ENCODE results near the gene SMS.

SMS gene

GRCh38 chrX:21962361-21962760, 21.9 kb downstream of the SMS start:
- no peak overlapping the region for H3K4me3 ChIP-seq (replicated peaks; ENCODE audit: insufficient read depth, low read length)
- TF ChIP-seq SPI1 (IDR thresholded peaks at IDR 0.05; ENCODE audit: borderline replicate concordance, low read depth) (no peak), REST (IDR thresholded peaks at IDR 0.05; ENCODE audit: insufficient replicate concordance, low read depth) (no peak), POLR2AphosphoS5 (IDR thresholded peaks at IDR 0.05; ENCODE audit: low read depth) (no peak), CTCF (IDR thresholded peaks at IDR 0.05; ENCODE audit: insufficient read depth, low read length) (no peak), GABPA (IDR thresholded peaks at IDR 0.05; ENCODE audit: low read depth) (no peak)
- H3K27me3 ChIP-seq (ENCODE audit: insufficient read depth, poor library complexity, severe bottlenecking) = no peaks in the 10 kb centered on the region
- DNase-seq (ENCODE audit: low read depth in 1 of 2, low spot score in 1 of 2) = no peak
- no peak overlapping the region for H3K27ac ChIP-seq (replicated peaks)

DNA sequence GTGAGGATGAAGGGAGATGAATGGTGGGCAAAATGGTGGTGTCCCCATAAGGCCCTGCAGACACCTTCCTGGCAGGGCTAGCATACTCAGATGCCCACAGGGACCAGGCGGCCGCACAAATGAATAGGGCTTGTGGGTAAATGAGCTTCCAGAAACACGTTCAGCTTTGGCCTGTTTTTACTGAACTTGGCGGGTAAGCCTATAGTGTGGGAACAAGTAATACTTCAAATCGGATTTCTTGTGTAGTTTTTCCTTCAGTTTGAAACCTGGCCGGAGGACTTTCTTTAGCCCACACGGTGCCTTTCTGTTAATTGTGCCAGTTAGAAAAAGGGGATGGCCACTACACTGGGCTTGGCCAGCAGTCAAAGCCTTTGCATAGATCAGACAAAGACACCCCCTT, 22.8 kb downstream of the SMS start:
- H3K4me3 ChIP-seq (replicated peaks; ENCODE audit: insufficient read depth, low read length) = no peak overlapping the region
- no peak for TF ChIP-seq REST (IDR thresholded peaks at IDR 0.05; ENCODE audit: insufficient replicate concordance, low read depth)
- H3K27ac ChIP-seq (replicated peaks) = no peak overlapping the region
- DNase-seq (ENCODE audit: low read depth in 1 of 2, low spot score in 1 of 2) = no peak
- no peaks in the 10 kb centered on the region for H3K27me3 ChIP-seq (ENCODE audit: insufficient read depth, poor library complexity, severe bottlenecking)

DNA sequence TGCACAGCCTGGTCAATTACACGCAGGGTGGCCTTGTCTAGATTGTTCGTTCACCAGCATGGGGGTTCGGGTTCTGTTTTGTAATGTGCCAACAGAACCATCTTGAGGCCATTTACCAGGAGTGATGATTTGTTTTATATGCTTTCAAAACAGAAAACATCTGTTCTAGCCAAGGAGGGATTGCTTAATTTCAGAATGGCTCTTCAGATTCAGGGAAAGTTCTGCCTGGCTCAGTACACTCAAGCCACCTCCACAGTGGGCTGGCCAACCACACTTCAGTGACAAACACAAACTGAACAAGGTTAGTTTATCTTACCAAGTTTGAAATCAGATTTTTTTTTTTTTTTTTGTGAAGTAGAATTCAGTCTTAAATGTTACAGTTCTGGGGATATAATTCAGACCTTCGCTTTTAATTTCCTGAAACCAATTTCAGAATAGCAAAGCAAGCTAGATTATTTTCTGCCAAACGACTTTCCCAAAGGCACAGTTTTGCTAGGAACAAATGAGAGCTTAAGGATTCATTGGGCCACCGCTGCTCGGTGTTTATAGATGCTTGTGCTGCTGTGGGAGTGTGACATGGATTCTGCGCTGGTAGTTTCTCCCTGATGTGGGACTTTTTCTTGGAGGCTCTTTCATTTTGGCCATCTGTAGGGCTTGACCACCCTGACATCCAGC, 23.4 kb downstream of the SMS start:
- TF ChIP-seq POLR2AphosphoS5 (IDR thresholded peaks at IDR 0.05; ENCODE audit: low read depth) = no peak
- TF ChIP-seq CTCF (IDR thresholded peaks at IDR 0.05; ENCODE audit: insufficient read depth, low read length) = no peak
- no peak for TF ChIP-seq GABPA (IDR thresholded peaks at IDR 0.05; ENCODE audit: low read depth)
- TF ChIP-seq SPI1 (IDR thresholded peaks at IDR 0.05; ENCODE audit: borderline replicate concordance, low read depth) = no peak
- TF ChIP-seq REST (IDR thresholded peaks at IDR 0.05; ENCODE audit: insufficient replicate concordance, low read depth) = no peak
- no peak overlapping the region for H3K27ac ChIP-seq (replicated peaks)

More for the DNA sequence above, 23.4 kb downstream of the SMS start:
- no peak for DNase-seq (ENCODE audit: low read depth in 1 of 2, low spot score in 1 of 2)
- H3K27me3 ChIP-seq (ENCODE audit: insufficient read depth, poor library complexity, severe bottlenecking) = no peaks in the 10 kb centered on the region
- no peak overlapping the region for H3K4me3 ChIP-seq (replicated peaks; ENCODE audit: insufficient read depth, low read length)
